ENCODE measurements around the gene SHMT2. TPM values are rescaled to one million over a fixed set of nuclear protein-coding genes. Genes with fewer than 3 reads are reported as not detected.
A peak's percentile ranks its signal among the peaks of the same experiment; 100 is the strongest.

Gene SHMT2
- total and polyA plus RNA-seq, 2 of the 4 experiments (the other 2 are of a cell fraction): 266 to 364 TPM

- no peak overlapping the region for H3K4ac ChIP-seq (ENCODE audit: low read depth, low read length)
- DNase-seq: no peak
- H3K27ac ChIP-seq (ENCODE audit: insufficient read depth, low read length): no peak overlapping the region
- no peaks in the 10 kb centered on the region for H3K27me3 ChIP-seq (ENCODE audit: control insufficient read depth, insufficient read depth, low read length)
- no peak overlapping the region for H3K56ac ChIP-seq (ENCODE audit: extremely low read depth, insufficient read depth, low read length)
- H3K9ac ChIP-seq (ENCODE audit: low read depth, low read length): no peak overlapping the region
- H4K5ac ChIP-seq (ENCODE audit: low read depth, low read length): no peak overlapping the region
- H2BK5ac ChIP-seq (ENCODE audit: low read depth, low read length, poor library complexity, severe bottlenecking): no peak overlapping the region
- TF ChIP-seq MXI1 (IDR thresholded peaks at IDR 0.05; ENCODE audit: borderline replicate concordance, low read depth, low read length): no peak
- no peak for TF ChIP-seq BHLHE40 (IDR thresholded peaks at IDR 0.05; ENCODE audit: low read depth, low read length)
- TF ChIP-seq MAZ (IDR thresholded peaks at IDR 0.05; ENCODE audit: borderline replicate concordance, low read depth, low read length): no peak
- no peak for TF ChIP-seq POLR2A (IDR thresholded peaks at IDR 0.05; ENCODE audit: low read depth, low read length)
- TF ChIP-seq ELK1 (IDR thresholded peaks at IDR 0.05; ENCODE audit: borderline replicate concordance, low read depth, low read length): no peak
- no peak for TF ChIP-seq NFE2L2 (IDR thresholded peaks at IDR 0.05; ENCODE audit: low read depth, low read length)
- no peak for TF ChIP-seq RAD21 (IDR thresholded peaks at IDR 0.05; ENCODE audit: low read length)
- TF ChIP-seq USF2 (IDR thresholded peaks at IDR 0.05; ENCODE audit: low read depth, low read length): no peak
- no peak for TF ChIP-seq CEBPB (IDR thresholded peaks at IDR 0.05; ENCODE audit: low read depth, low read length)
- no peak for TF ChIP-seq RCOR1 (IDR thresholded peaks at IDR 0.05; ENCODE audit: insufficient replicate concordance, low read length)
- no peak for TF ChIP-seq FOS (IDR thresholded peaks at IDR 0.05; ENCODE audit: low read depth, low read length)
- TF ChIP-seq RFX5 (IDR thresholded peaks at IDR 0.05; ENCODE audit: low read depth, low read length): no peak
- TF ChIP-seq SMC3 (IDR thresholded peaks at IDR 0.05; ENCODE audit: low read depth, low read length): no peak
- CTCF ChIA-PET: no interaction called here
- H3K4me1 ChIP-seq (ENCODE audit: control insufficient read depth, insufficient read depth, low read length): no peaks in the 10 kb centered on the region
- dilution Hi-C loops (cut with HindIII; ENCODE audit: low sequenced_read_pairs, unreplicated experiment) (no loop called here), intact Hi-C loops (cut with micrococcal nuclease) (no loop called here), in situ Hi-C loops (cut with MboI; ENCODE audit: low sequenced_read_pairs) (no loop called here)
- no peak overlapping the region for H3K18ac ChIP-seq (ENCODE audit: low read depth, low read length)
- POLR2A ChIA-PET (ENCODE audit: unreplicated experiment): no interaction called here
- no peak overlapping the region for H3K23ac ChIP-seq (ENCODE audit: low read depth, low read length)
- peak overlapping the region; percentile 50 for H2AK9ac ChIP-seq (replicated peaks; ENCODE audit: low read depth, low read length, poor library complexity)
- peaks cover 7% of the 10 kb centered on the region; the same call in 1 of the 2 replicates for H3K9me1 ChIP-seq (ENCODE audit: insufficient read depth, low read length)
- H2BK20ac ChIP-seq (ENCODE audit: low read depth, low read length): no peak overlapping the region
- WGBS, 2 experiments (ENCODE audit: extremely low coverage in 2 of 2, insufficient read length in 1 of 2): 86% methylated on average over 6 of the region's 8 CpGs; no CpG with 5 or more reads in 1 of the 2 experiments
- no peak overlapping the region for H2AFZ ChIP-seq (replicated peaks; ENCODE audit: low read length, poor library complexity)
- no peak for ATAC-seq (ENCODE audit: low read depth)
- no peak overlapping the region for H3K14ac ChIP-seq (replicated peaks; ENCODE audit: low read depth, low read length)
- H4K8ac ChIP-seq (ENCODE audit: low read depth in 2 of 2, low read length in 2 of 2): no peak overlapping the region
- BruUV-seq (replicated peaks): no TSS peak
- peaks cover 39% of the 10 kb centered on the region for H4K20me1 ChIP-seq (ENCODE audit: insufficient read depth, low read length)
- no peak overlapping the region for H4K91ac ChIP-seq (ENCODE audit: insufficient read depth, low read depth, low read length)
- no peak overlapping the region for H2BK15ac ChIP-seq (ENCODE audit: low read depth, low read length)
- H3K9me3 ChIP-seq (ENCODE audit: control insufficient read depth, insufficient read depth, low read length): no peaks in the 10 kb centered on the region
- H2AK5ac ChIP-seq (ENCODE audit: low read depth, low read length): no peak overlapping the region
- H3K4me2 ChIP-seq (ENCODE audit: low read depth, low read length): no peak overlapping the region
- H3K79me1 ChIP-seq (ENCODE audit: low read depth in 1 of 2, low read length in 2 of 2): peaks cover 5 to 45% of the 10 kb centered on the region in 2 experiments; a peak in 3 of 4 replicates
- peaks cover 99% of the 10 kb centered on the region for H3K36me3 ChIP-seq (ENCODE audit: control insufficient read depth, insufficient read depth, low read length)
- no peak overlapping the region for H3K4me3 ChIP-seq (ENCODE audit: insufficient read depth, low read depth, low read length)
- no peak overlapping the region for H2BK120ac ChIP-seq (ENCODE audit: low read depth, low read length)
These were observed 41.5 kb upstream of the SHMT2 start for GRCh38 chr12:57188090-57188425.

Measured in IMR-90 (cell line).